Measurements from ENCODE around the gene CLCN3. TPM values are rescaled to one million over a fixed set of nuclear protein-coding genes. Genes with fewer than 3 reads are reported as not detected.
A peak's percentile ranks its signal among the peaks of the same experiment; 100 is the strongest.

The CLCN3 gene
- total and polyA plus RNA-seq, 2 of the 4 experiments (the other 2 are of a cell fraction), result 13.0 to 22.8 TPM

- H2AK5ac ChIP-seq (ENCODE audit: low read depth, low read length), result no peak overlapping the region
- H2AK9ac ChIP-seq (replicated peaks; ENCODE audit: low read depth, low read length, poor library complexity), result no peak overlapping the region
- H2AFZ ChIP-seq (replicated peaks; ENCODE audit: low read length, poor library complexity), result no peak overlapping the region
- H3K18ac ChIP-seq (ENCODE audit: low read depth, low read length), result no peak overlapping the region
- dilution Hi-C loops (cut with HindIII; ENCODE audit: low sequenced_read_pairs, unreplicated experiment), result no loop called here
- H3K56ac ChIP-seq (ENCODE audit: extremely low read depth, insufficient read depth, low read length), result no peak overlapping the region
- intact Hi-C loops (cut with micrococcal nuclease), result no loop called here
- DNase-seq (peak; percentile 71), ATAC-seq (ENCODE audit: low read depth) (peak; percentile 84)
- no peak overlapping the region for H3K4me3 ChIP-seq (ENCODE audit: insufficient read depth, low read depth, low read length)
- H3K4me1 ChIP-seq (ENCODE audit: control insufficient read depth, insufficient read depth, low read length), result peaks cover 1% of the 10 kb centered on the region; the same call in 1 of the 2 replicates
- no peak overlapping the region for H3K27ac ChIP-seq (ENCODE audit: insufficient read depth, low read length)
- BruUV-seq (replicated peaks), result no TSS peak
- no peaks in the 10 kb centered on the region for H3K27me3 ChIP-seq (ENCODE audit: control insufficient read depth, insufficient read depth, low read length)
- H2BK20ac ChIP-seq (ENCODE audit: low read depth, low read length), result no peak overlapping the region
- H3K9me1 ChIP-seq (ENCODE audit: insufficient read depth, low read length), result peaks cover 3% of the 10 kb centered on the region; the same call in 1 of the 2 replicates
- WGBS, 2 experiments (ENCODE audit: extremely low coverage in 2 of 2, insufficient read length in 1 of 2), result no CpG with 5 or more reads among the region's 2 CpGs
- no peak overlapping the region for H2BK5ac ChIP-seq (ENCODE audit: low read depth, low read length, poor library complexity, severe bottlenecking)
- 0 out of 2 replicates have a peak, but pooled peaks cover 2% of the 10 kb centered on the region for H3K36me3 ChIP-seq (ENCODE audit: control insufficient read depth, insufficient read depth, low read length)
- H4K20me1 ChIP-seq (ENCODE audit: insufficient read depth, low read length), result no peaks in the 10 kb centered on the region
- no peak for TF ChIP-seq CHD1 (IDR thresholded peaks at IDR 0.05; ENCODE audit: low read depth, low read length)
- no peak for TF ChIP-seq RFX5 (IDR thresholded peaks at IDR 0.05; ENCODE audit: low read depth, low read length)
- TF ChIP-seq FOS (IDR thresholded peaks at IDR 0.05; ENCODE audit: low read depth, low read length), result no peak
- peak; percentile 61 for TF ChIP-seq CEBPB (IDR thresholded peaks at IDR 0.05; ENCODE audit: low read depth, low read length)
- ChIA-PET POLR2A (ENCODE audit: unreplicated experiment) (no interaction called here), CTCF (interaction anchor here (1.5 kb wide), 1 partner anchor 37 kb away, joined by 4 read pairs; the partner anchor contains the start of gene CLCN3)
- no peaks in the 10 kb centered on the region for H3K9me3 ChIP-seq (ENCODE audit: control insufficient read depth, insufficient read depth, low read length)
- H2BK15ac ChIP-seq (ENCODE audit: low read depth, low read length), result no peak overlapping the region
- peak overlapping the region; percentile 74; the same call in 1 of the 2 replicates for H3K4me2 ChIP-seq (ENCODE audit: low read depth, low read length)
- in situ Hi-C loops (cut with MboI; ENCODE audit: low sequenced_read_pairs), result no loop called here
- no peaks in the 10 kb centered on the region for H3K79me1 ChIP-seq (ENCODE audit: low read depth in 1 of 2, low read length in 2 of 2)
- no peak overlapping the region for H2BK120ac ChIP-seq (ENCODE audit: low read depth, low read length)
- no peak overlapping the region for H4K91ac ChIP-seq (ENCODE audit: insufficient read depth, low read depth, low read length)
- no peak overlapping the region for H4K5ac ChIP-seq (ENCODE audit: low read depth, low read length)
- H3K9ac ChIP-seq (ENCODE audit: low read depth, low read length), result no peak overlapping the region
- H3K14ac ChIP-seq (replicated peaks; ENCODE audit: low read depth, low read length), result no peak overlapping the region
- no peak overlapping the region for H3K4ac ChIP-seq (ENCODE audit: low read depth, low read length)
- no peak overlapping the region for H4K8ac ChIP-seq (ENCODE audit: low read depth in 2 of 2, low read length in 2 of 2)
- no peak overlapping the region for H3K23ac ChIP-seq (ENCODE audit: low read depth, low read length)
These were observed 36.8 kb upstream of the CLCN3 start for GRCh38 chr4:169583563-169583962.
